ENCODE measurements around the gene OLFM2. TPM values are rescaled to one million over a fixed set of nuclear protein-coding genes. Genes with fewer than 3 reads are reported as not detected.

Gene OLFM2
- total and polyA plus RNA-seq, 9 of the 15 experiments (the other 6 are each of a cell fraction or from before 2014, with no cell fraction given): 0.10 to 0.33 (median 0.23) TPM; not detected in 4

- TF ChIP-seq CUX1 (CRISPR knock-in tag; IDR thresholded peaks at IDR 0.05) (no peak), ZBTB7A (IDR thresholded peaks at IDR 0.05; ENCODE audit: borderline replicate concordance, control insufficient read depth, low read depth, low read length) (peak; percentile 52; the same call in 1 of the 2 replicates), MNT (conservative IDR thresholded peaks at IDR 0.05) (peak; percentile 14 to 70; a peak in 1 of 4 replicates), ILK (tag; IDR thresholded peaks at IDR 0.05; ENCODE audit: borderline replicate concordance, low read depth) (no peak), NFYB (IDR thresholded peaks at IDR 0.05; ENCODE audit: extremely low read depth, insufficient read length) (peak; percentile 87), PHB2 (IDR thresholded peaks at IDR 0.05; ENCODE audit: low read depth) (no peak), KLF1 (tag; IDR thresholded peaks at IDR 0.05) (peak; percentile 91), TCF7L2 (IDR thresholded peaks at IDR 0.05; ENCODE audit: low read depth, low read length) (no peak), ARID4B (CRISPR knock-in tag; IDR thresholded peaks at IDR 0.05) (peak; percentile 95), UBTF (IDR thresholded peaks at IDR 0.05; ENCODE audit: borderline replicate concordance in 1 of 2, low read depth in 2 of 2, low read length in 2 of 2) (no peak), ZC3H8 (IDR thresholded peaks at IDR 0.05) (no peak), PCBP1 (IDR thresholded peaks at IDR 0.05; ENCODE audit: low read depth, low read length, poor library complexity, severe bottlenecking) (peak; percentile 59)
These were observed 101.4 kb downstream of the OLFM2 start, which contains the start of gene PIN1 (continued) for GRCh38 chr19:9834726-9835506.
